NCI-H524 treated with DMSO at 0.1 percent for 48 hours (cell line): Measurements from ENCODE around the gene WWC1.
A peak's percentile ranks its signal among the peaks of the same experiment; 100 is the strongest.
"Not testable (repeated sequence)": the region's sequence is repeated elsewhere in the genome, so short reads cannot be mapped to it uniquely, and the experiment has no call there.

Source experiments
- DNase-seq: peaks from one replicate; lab custom pipeline; 2025; lab: John Stamatoyannopoulos, UW

Gene WWC1

DNA sequence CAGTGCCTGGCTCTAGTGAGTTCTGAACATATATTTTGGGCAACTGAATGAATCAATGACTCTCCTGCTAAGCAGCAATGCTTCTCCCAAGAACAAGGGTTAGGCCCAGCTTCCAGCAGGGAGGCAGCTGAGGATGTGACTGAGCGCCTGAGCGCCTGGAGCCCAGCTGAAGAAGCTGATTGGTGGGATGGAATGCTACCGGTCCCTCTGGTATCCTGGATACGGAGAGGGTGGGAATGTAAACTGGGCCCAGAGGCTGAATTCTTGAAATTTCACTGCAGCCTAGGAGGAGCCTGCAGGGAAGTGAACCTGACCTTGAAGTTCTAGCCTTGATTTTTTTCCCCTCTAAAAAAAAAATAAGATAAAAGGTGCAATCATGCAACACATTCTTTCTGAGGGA is 43.2 kb downstream of the WWC1 start:
- no peak for DNase-seq

DNA sequence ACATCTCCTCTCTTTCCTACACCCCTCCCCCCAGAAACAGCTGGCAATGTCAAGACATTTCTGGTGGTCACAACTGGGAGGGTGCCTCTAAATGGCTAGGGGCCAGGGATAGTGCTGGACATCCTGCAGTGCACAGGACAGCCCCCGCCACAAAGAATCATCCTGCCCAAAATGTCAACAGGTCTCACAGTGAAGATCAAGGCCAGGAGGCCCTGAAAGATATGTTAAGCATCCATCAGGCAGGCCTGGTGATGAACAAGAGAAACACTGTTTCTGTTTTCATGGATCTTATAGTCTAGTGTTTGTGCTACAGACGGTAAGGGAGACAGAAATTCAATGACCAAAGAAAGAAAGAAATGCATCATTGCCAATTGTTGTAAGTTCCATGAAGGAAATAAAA is 45.9 kb downstream of the WWC1 start:
- no peak for DNase-seq

GRCh38 chr5:168339109-168339771 is 47.8 kb downstream of the WWC1 start:
- no peak for DNase-seq

GRCh38 chr5:168339772-168340140 is 48.3 kb downstream of the WWC1 start:
- not testable (repeated sequence) for DNase-seq

GRCh38 chr5:168340487-168340886 is 49.0 kb downstream of the WWC1 start:
- no peak for DNase-seq

GRCh38 chr5:168341178-168341577 is 49.7 kb downstream of the WWC1 start:
- no peak for DNase-seq

DNA sequence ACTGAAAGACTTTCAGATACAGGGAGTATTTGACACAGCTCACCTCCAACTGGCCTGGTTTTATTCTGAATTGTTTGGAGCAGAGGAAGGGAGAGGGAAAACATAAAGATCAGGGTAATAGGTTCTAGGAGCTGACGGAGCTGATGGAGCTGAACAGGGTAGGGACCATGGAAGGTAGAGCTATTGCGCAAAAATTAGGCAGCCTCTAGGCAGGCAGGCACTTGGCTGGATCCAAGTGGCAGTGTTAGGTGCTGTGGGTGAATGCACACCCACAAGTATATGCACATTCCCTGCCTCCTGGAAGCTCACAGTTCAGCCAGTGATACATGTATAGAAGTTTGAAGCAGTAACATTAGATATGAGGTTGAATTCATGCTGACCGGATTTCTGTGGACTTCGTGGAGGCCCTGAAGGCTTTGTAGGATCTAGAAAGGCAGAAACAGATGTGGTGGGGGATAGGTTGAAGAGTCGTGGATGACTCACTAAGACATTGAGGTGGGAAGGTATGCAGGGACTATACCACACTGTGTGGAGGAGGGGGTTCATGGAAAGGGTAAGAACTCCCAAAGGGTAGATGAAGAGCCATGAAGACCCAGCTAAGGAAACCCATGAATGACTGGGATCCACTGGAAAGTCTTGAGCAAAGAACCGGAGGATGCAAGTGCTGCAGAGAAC is 50.8 kb downstream of the WWC1 start:
- DNase-seq, result no peak

DNA sequence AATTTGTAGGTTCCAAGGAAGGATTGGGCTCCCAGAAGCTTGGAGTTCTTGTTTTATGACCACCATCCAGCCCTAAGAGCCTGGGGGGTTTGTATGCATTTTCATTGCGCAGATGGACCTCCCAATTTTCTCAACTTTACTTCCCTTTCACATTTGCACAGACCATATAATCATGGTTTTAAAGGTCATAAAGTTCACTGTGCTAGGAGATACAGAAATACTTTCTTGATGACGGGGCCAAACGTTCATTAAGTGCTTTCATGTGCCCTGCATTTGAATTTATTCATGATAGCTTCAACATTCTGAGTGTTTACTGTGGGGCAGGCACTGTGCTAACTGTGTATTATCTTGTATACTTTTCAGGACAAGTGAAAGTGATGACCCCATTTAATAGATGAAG is 51.5 kb downstream of the WWC1 start:
- DNase-seq, result no peak

- DNase-seq, result no peak
These were observed 55.0 kb downstream of the WWC1 start for GRCh38 chr5:168346417-168346816.

GRCh38 chr5:168347368-168348083 is 56.1 kb downstream of the WWC1 start:
- no peak for DNase-seq

DNA sequence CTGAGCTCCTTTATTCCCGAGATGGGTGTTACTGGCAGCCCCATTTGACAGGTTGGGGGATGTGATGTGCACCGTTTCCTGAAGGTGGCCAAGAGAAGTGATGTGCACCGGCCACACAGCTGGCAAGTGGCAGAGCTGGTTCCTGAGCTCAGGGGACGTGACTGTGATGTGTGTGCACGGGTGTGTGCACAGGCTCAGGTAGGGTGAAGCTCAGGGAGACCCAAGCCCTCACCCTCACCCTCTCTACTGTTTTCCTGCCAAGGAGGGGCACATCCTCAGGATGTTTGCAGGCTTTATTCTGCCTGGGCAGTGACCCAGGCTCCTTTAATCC is 56.6 kb downstream of the WWC1 start:
- DNase-seq, result no peak

- no peak for DNase-seq
These were observed 58.9 kb downstream of the WWC1 start for GRCh38 chr5:168350315-168350714.

DNA sequence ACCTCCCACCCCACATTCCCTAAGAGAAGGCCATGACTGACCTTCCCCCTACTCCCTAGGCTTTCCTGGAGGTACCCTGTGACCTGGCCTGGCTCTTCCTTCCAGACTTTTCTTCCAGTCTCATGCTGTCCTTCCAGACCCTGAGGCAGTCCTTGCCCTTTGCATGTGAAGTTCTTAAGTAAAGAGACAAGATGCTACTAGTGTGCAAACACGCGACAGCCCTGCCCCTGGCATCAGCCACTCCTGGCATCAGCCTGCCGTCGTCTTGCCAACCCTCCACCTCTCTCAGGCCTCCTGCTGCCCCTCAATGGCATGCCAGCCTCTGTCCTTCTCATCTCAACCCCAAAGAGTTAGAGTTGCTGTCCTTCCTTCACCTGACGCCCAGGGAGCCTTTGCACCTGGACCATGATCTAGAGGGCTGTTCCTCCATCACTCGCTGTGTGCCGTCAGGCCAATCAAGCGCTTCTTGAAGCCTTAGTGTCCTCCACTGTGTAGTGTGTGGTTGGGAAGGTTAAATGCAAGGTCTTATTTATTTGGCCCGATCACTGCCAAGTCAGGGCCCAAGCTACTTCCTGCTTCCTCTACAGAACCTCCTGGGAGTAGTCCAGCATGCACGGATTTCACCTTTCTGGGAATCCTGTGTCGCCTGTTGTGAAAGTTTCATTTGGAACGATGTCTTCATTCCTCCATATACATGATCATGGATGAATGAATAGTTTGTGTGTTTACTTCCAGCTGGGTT is 61.9 kb downstream of the WWC1 start:
- no peak for DNase-seq

- no peak for DNase-seq
These were observed 63.0 kb downstream of the WWC1 start for GRCh38 chr5:168354397-168354796.

DNA sequence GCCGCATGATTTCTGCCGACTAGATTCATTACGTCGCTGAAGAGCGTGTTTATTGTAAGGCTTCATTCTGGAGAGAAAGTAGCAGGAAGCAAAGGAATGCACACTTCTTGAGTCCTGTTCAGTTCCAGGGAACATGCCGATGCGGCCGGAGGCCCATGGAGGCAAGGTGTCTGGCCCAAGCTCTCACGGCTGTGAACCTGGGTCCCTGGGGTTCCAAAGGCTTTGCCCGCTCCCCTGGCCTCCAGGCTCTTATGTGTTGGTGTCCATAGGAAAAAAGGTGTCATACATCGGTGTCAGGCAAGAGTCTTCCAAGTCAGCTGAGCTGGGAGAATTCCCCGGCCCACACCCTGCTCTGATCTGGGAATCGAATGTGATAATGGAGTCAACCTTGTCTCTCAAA is 64.7 kb downstream of the WWC1 start:
- no peak for DNase-seq

DNA sequence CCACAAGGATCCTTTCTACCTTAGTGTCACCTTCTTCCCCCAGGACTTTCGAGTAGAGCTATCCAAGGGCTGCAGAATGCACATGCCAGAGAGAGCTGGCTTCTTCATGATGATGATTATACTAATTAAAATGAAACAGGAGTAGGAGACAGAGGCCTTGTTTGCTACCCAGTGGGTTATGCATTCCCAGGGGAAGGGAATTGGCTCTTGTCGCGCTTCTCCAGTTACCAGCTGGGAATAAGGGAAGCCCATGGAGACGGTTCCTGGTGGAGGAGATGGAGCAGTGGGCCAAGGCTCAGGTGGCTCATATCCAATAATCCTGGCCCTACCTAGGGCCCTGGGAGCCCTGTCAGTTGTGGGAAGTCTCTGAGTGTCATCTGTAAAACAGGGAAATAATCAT is 65.1 kb downstream of the WWC1 start:
- DNase-seq, result peak; percentile 29

GRCh38 chr5:168357876-168358275 is 66.4 kb downstream of the WWC1 start:
- DNase-seq, result no peak

- no peak for DNase-seq
These were observed 68.5 kb downstream of the WWC1 start for GRCh38 chr5:168359820-168360460.

DNA sequence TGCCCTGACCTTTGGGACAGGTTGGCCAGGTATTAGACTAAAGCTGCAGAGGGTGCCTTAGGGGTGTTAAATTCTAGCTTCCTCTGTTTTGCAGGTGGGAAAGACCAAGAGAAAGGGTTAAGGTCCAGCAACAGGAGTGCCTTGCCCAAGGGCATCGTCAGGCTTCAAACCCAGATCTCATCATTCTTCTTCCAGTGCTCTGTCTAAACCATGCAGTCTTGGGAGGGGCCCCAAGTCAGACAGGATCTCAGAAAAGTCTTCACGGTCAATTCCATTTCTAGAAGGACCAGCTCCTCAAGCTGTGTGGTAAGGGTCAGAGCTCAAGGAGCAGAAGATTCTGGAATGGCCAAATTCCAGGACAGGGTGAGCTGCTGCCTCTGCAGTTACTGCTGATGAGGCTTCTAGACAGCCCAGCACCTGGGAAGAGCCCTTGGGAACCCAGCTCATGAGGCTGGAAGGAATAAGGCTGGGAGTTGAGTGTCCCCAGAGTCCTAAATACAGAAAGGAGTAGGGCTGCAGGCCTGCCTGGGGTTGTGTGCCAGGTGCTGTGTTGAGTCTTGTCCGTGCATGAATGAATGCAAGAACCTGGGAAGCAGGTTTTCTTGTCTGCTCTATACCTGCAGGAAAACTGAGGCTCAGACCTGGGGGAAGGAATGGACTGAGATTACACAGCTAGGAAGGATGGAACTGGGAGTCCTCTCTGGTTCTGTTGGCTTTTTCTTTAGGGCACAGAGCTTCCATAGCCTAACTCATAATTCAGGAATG is 69.3 kb downstream of the WWC1 start:
- no peak for DNase-seq

GRCh38 chr5:168362097-168362885 is 70.8 kb downstream of the WWC1 start:
- DNase-seq, result no peak
